ENCODE results near the gene MYO1B.
A peak's percentile ranks its signal among the peaks of the same experiment; 100 is the strongest.
"Not testable (repeated sequence)": the region's sequence is repeated elsewhere in the genome, so short reads cannot be mapped to it uniquely, and the experiment has no call there.

The MYO1B gene

DNA sequence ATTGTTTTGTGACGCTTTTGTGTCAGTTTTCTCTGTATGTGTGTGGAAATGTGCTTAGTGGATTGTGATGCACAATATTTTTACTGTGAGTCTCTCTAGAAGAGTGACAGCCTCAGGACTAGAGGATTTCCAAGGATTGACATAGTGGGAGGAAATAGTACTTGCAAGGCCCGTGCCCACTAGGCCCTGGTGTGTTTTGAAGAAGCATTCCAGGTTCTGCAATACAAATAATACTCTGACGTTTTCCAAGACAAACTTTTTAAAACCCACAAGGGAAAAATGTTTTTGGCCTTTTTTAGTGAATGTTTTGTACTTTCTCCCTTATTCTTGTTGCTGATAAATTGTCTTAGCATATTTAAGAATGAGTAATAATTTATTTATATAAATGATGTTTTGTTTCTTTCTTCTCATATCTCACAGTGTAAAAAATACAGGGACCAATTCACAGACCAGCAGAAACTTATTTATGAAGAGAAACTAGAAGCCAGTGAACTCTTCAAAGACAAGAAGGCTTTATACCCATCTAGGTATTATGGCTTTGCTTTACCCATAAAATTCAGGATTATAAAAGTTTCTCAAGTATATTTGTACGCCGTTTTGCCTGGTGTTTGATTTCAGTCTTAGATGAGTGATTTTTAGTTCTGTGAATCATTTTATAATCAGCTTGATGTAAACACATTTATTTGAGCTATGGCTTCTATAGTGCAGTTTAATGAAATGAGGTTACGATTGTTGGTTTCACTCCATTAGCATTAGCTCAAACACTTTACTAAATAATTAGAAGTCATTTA lies 165.6 kb downstream of the MYO1B start:
- DNase-seq (ENCODE audit: low spot score), result no peak

DNA sequence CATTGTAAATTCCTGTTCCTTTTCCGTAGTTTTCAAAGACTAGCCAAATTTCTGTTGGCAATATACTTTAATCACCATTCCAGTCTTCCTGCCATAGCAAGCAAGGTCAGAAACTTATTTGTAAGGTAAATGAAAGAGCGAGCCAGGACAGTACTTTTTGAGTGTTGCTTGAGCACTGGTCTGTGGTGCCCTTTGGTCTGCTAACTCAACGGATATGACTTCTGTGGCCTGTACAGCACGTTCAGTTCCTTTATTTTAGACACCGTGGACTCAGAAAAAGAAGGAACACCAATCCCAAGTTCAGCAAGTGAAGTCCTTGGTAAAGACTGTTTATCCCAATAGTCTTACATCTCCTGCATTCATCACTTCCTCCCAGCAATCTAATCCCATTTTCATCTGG lies 166.3 kb downstream of the MYO1B start:
- no peak for DNase-seq (ENCODE audit: low spot score)

DNA sequence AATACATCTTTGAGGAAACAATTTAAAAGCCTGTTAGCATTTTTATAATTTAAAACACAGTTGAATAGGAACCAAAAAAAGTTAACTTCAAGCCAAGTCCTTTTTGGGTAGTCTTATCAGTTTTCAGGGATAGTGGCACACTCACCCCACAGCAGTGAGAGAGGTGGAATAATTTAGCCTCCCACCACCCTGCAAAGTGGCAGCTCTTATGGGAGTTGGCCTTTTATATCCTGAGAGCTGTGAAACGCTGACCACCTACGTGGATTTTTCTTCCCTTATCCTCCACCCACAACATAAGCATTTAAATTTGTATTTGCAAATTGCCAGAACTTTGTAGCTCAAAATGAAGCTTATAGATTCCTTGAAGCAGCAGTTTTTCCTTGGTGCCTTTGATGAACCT lies 167.1 kb downstream of the MYO1B start:
- no peak for DNase-seq (ENCODE audit: low spot score)

- no peak for DNase-seq (ENCODE audit: low spot score)
Observed at GRCh38 chr2:191415101-191415500, 169.9 kb downstream of the MYO1B start.

- no peak for DNase-seq (ENCODE audit: low spot score)
Observed at GRCh38 chr2:191415858-191416257, 170.7 kb downstream of the MYO1B start.

- DNase-seq (ENCODE audit: low spot score), result no peak
Observed at GRCh38 chr2:191417746-191418145, 172.5 kb downstream of the MYO1B start.

DNA sequence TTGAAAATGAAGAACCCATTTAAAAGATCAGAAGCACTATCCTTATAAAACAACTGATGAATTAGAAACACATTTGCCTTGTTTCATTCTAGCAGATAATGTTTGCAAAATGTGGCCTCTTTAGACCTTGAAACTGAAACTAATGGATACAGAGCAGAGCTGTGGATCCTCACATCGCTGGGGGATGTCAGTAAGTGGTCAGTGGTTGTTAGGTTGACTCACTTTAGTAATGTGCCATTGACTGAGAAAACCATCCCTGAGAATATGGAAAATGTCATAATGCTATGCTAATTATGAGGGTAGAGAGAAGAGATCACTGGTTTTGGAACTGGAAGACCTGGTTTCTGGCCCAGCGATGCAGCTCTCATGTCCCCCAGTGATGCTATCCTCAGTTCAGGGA lies 176.7 kb downstream of the MYO1B start:
- DNase-seq (ENCODE audit: low spot score), result no peak

DNA sequence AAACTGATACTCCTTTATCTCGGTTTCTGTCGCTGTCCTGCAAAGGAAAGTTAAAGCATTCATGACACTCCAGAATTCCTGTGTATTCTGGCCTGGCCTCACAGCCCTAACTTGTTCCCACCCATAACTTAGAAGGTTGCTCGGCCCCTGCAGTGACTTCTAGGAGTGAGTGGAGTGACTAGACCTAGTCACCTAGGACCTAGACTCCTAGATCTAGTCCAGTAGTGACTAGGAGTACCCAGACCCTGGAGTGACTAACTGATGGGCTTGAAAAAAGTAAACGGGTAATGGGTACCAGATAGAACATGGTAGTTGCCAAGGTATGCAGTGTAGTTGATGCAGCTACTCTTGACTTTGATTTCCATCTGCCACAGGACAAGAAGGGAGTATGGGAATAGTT lies 181.8 kb downstream of the MYO1B start:
- no peak for DNase-seq (ENCODE audit: low spot score)

- no peak for DNase-seq (ENCODE audit: low spot score)
Observed at GRCh38 chr2:191428141-191428540, 182.9 kb downstream of the MYO1B start.

- DNase-seq (ENCODE audit: low spot score), result no peak
Observed at GRCh38 chr2:191430476-191430875, 185.3 kb downstream of the MYO1B start.

GRCh38 chr2:191432121-191432520 lies 186.9 kb downstream of the MYO1B start:
- DNase-seq (ENCODE audit: low spot score), result no peak

- DNase-seq (ENCODE audit: low spot score), result no peak
Observed at GRCh38 chr2:191434072-191434471, 188.9 kb downstream of the MYO1B start.

GRCh38 chr2:191435141-191435540 lies 189.9 kb downstream of the MYO1B start:
- DNase-seq (ENCODE audit: low spot score), result no peak

DNA sequence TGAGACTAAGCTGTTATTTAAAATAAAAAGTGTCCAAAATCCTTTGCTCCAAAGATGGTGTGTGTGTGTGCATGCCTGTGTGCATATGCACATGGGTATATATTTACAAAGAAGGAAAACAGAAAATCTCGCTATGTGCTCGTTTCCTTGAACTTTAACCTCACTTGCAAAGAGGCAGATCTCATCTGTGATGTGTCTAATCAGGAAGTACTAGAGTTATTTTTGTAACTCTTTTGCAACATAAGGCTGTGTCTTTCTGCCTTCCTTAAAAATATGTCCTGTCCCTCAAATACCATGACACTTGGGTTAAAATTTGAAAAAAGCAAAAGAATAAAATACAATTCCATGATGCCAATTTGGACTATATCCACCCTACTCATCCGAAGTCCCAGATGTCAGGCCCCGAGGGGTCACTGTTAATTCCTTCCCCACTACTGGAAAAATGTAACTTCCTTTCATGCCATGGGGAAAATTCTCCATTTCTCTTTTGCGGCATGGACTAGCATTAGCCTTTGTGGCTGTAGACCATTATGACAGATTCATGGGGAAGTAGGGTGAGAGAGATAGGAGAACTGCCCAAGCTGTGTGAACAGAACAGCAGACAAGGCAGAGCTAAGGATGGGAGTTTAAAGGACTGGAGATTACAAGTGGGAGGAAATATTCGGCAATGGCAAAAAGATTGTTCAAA lies 191.3 kb downstream of the MYO1B start:
- DNase-seq (ENCODE audit: low spot score), result no peak

DNA sequence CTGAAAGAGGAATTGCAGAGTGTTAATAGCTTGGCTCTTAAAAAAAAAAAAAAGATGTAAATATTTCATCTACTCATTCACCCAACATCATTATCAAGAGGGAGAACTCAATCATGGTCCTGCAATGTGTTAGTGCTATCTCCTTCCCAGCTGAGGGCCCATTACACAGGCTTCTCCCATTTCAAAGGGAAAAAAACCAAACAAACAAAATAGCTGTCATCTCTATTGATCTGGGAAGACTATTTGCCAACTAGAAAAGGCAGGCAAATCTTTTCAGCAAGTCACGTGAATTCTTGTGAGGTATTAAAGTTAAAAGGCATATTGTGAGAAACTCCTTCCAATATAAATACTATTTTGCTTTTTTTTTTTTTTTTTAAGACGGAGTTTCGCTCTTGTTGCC lies 194.3 kb downstream of the MYO1B start:
- DNase-seq (ENCODE audit: low spot score), result no peak

- DNase-seq (ENCODE audit: low spot score), result no peak
Observed at GRCh38 chr2:191441496-191442214, 196.5 kb downstream of the MYO1B start.

- DNase-seq (ENCODE audit: low spot score), result no peak
Observed at GRCh38 chr2:191443446-191443845, 198.2 kb downstream of the MYO1B start.

- DNase-seq (ENCODE audit: low spot score), result no peak
Observed at GRCh38 chr2:191446910-191447309, 201.7 kb downstream of the MYO1B start.

GRCh38 chr2:191451116-191451515 lies 205.9 kb downstream of the MYO1B start:
- DNase-seq (ENCODE audit: low spot score), result peak; percentile 62

DNA sequence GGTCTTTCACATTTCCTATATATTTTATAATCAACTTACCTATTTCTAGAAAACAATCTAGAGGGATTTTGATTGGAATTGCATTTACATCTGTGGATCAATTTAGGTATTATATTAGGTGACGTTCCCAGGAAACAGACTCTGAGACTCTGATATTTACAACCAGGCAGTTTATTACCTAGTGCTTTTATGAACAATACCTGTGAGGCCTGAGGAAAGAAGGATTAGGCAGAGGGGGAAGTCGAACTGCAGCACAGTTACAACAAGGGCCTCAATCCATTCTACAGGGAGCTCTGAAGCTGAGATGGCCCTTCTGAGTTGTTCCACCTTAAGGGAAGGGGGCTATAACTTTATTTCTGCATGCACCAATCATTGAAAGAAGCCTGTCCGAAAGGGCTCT lies 206.9 kb downstream of the MYO1B start:
- DNase-seq (ENCODE audit: low spot score), result no peak

DNA sequence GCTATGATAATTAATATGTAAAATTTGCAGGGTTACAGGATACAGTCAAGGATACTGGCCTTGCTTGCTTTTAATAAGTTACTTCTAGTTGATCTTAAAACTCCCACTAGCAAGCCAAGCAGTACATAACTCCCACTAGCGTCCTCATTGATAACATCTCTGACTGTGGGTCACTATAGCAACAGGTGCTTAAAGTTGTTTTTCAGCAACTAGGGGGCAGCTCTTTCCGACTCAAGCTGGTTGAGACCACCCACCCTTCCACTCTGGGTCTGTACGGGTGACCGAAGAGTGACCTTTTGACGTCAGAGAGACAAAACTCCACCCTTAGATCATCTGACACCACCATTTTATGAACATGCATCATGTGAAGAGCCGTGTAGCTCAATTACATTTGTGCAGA lies 208.6 kb downstream of the MYO1B start:
- no peak for DNase-seq (ENCODE audit: low spot score)

GRCh38 chr2:191456506-191456905 lies 211.3 kb downstream of the MYO1B start:
- DNase-seq (ENCODE audit: low spot score), result not testable (repeated sequence)

DNA sequence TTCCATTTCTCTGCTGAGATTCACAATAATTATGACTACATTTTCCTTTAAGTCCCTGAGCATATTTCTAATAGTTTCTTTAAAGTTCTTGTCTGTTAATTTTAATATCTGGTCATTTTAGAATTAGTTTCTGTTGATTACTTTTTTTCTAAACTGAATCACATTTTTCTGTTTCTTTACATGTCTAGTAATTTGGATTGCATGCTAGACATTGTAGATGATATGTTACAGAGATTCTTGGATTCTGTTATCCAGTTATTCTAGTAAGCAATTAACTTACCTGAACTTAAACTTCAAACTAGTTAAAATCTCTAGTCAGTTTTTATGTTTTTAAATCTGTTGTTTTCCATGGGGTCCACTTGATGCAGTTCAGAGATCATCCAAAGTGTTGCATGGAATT lies 214.0 kb downstream of the MYO1B start:
- DNase-seq (ENCODE audit: low spot score), result no peak

Measured in RKO (cell line).